Upper lobe of left lung (tissue), 6 donors: ENCODE data around the gene RNU4-1. TPM values are rescaled to one million over a fixed set of nuclear protein-coding genes. Genes with fewer than 3 reads are reported as not detected.
"Not testable (repeated sequence)": the region's sequence is repeated elsewhere in the genome, so short reads cannot be mapped to it uniquely, and the experiment has no call there.

ENCODE experiments used
- ATAC-seq, 2 donors: fragments of 200-7000 bp; cut with Tn5 transposase; one replicate each; pipeline ENCODE4 v1.9.1; 2022; ENCODE audit warnings: mild to moderate bottlenecking in 2 of 2, moderate library complexity in 2 of 2; ENCODE audit not compliant: low FRiP score in 2 of 2
- DNase-seq, 2 donors: peaks; one replicate each; pipeline ENCODE4 v3.0.0-alpha.2; 2019 to 2020
- H3K27ac ChIP-seq, 4 donors: fragments of 200-600 bp; sonication (generic); one replicate each; pipeline ENCODE4 v1.5.1; 2016 to 2019
- H3K27me3 ChIP-seq, 4 donors: fragments of 200-600 bp; sonication (generic); one replicate each; pipeline ENCODE4 v1.5.1; 2017 to 2019
- H3K36me3 ChIP-seq, 4 donors: fragments of 200-600 bp; sonication (generic); one replicate each; pipeline ENCODE4 v1.5.1; 2016 to 2019
- H3K4me1 ChIP-seq, 4 donors: fragments of 200-600 bp; sonication (generic); one replicate each; pipeline ENCODE4 v1.5.1; 2018 to 2019
- H3K4me3 ChIP-seq, 4 donors: fragments of 200-600 bp; sonication (generic); one replicate each; pipeline ENCODE4 v1.5.1; 2017 to 2019; ENCODE audit warnings: mild to moderate bottlenecking in 2 of 4, moderate library complexity in 1 of 4
- H3K9me3 ChIP-seq, 4 donors: fragments of 200-600 bp; sonication (generic); one replicate each; pipeline ENCODE4 v1.5.1; 2018 to 2019
- CTCF ChIP-seq, 6 experiments: fragments of 450-650 bp in 4 of 6; fragments of 200-600 bp in 2 of 6; sonication (generic) in 2 of 6; IDR thresholded peaks; one replicate each; pipeline ENCODE4 v1.5.1; 2016 to 2019; ENCODE audit warnings: antibody characterized with exemption in 6 of 6
- EP300 ChIP-seq, 4 donors: sonication (generic); formaldehyde crosslinking; IDR thresholded peaks; one replicate each; pipeline ENCODE4 v1.5.1; 2017; ENCODE audit warnings: antibody characterized with exemption in 4 of 4, control low read depth in 2 of 4
- POLR2A ChIP-seq, 4 donors: fragments of 450-650 bp; IDR thresholded peaks; one replicate each; pipeline ENCODE4 v1.5.1; 2016 to 2017; ENCODE audit warnings: antibody characterized with exemption in 4 of 4, mild to moderate bottlenecking in 2 of 4
- POLR2AphosphoS5 ChIP-seq, 2 donors: sonication (generic); formaldehyde crosslinking; IDR thresholded peaks; one replicate each; pipeline ENCODE4 v1.5.1; 2017; ENCODE audit warnings: antibody characterized with exemption in 2 of 2
- WGBS, 2 donors: methylation state at CpG; one replicate each; pipeline ENCODE4 v1.1.5; 2017 to 2018; 5-methylcytosine and 5-hydroxymethylcytosine counted together
- total RNA-seq, 6 donors: library from RNA; depleted of rRNA in 4 of 6; stranded (reverse); fragments of >200 nt in 4 of 6; gene quantifications; one replicate each; pipeline versions ENCODE4 v1.1.0 to v1.2.1, GENCODE V29; 2016 to 2021
- donor health status: DM: no; HTN: no; CAD: no; lungs with moderate emphysema.
- donor health status: DM: no; HTN: yes; CAD: no; lungs with severe emphysema.

Gene RNU4-1
- total RNA-seq, 6 donors from 2014 or later, result under 0.01 to 4,461 (median under 0.01) TPM

GRCh38 chr12:120335447-120335846 lies 42.4 kb upstream of the RNU4-1 start:
- not testable (repeated sequence) for H3K36me3 ChIP-seq, H3K27me3 ChIP-seq, ATAC-seq, H3K27ac ChIP-seq, H3K4me3 ChIP-seq, H3K4me1 ChIP-seq
- 16 to 19% methylated on average over 12 of the region's 12 CpGs for WGBS, 2 donors
- H3K9me3 ChIP-seq, result peaks cover 0 to 19% (median under 1%) of the 10 kb centered on the region in 4 donors
- peak in 1 of 2 donors; percentile 84 for DNase-seq
- TF ChIP-seq CTCF (IDR thresholded peaks at IDR 0.05), result peak; percentile 46 to 72 (median 63)

GRCh38 chr12:120332523-120332922 lies 39.5 kb upstream of the RNU4-1 start:
- Histone ChIP-seq H3K27me3 (no peaks in the 10 kb centered on the region), H3K9me3 (peaks cover 0 to 12% (median 0%) of the 10 kb centered on the region in 4 donors), H3K4me3 (no peak overlapping the region), H3K36me3 (no peaks in the 10 kb centered on the region), H3K4me1 (peaks cover 0 to 3% (median 0%) of the 10 kb centered on the region in 4 donors), H3K27ac (no peak overlapping the region)
- DNase-seq, result no peak
- whole genome bisulfite sequencing, 2 donors, result 82 to 85% methylated on average over 5 to 7 of the region's 7 CpGs
- TF ChIP-seq POLR2A (IDR thresholded peaks at IDR 0.05) (no peak), EP300 (IDR thresholded peaks at IDR 0.05) (no peak), POLR2AphosphoS5 (IDR thresholded peaks at IDR 0.05) (no peak), CTCF (IDR thresholded peaks at IDR 0.05) (no peak)
- no peak for ATAC-seq

DNA sequence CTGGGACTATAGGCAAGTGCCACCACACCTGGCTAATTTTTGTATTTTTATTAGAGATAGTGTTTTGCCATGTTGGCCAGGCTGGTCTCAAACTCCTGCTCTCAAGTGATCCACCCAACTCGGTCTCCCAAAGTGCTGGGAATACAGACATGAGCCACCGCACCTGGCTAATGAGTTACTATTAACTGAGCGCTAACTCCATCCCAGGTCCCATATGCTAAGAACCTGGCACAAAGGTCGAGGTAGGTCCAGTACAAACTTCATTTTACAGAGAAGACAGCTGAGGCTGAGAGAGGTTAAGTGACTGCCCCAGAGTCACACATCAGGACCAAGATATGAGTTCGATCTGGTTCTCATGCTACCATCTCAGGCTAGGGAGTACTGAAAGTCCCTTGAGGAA lies 39.0 kb upstream of the RNU4-1 start:
- peaks cover 0 to 3% (median 0%) of the 10 kb centered on the region in 4 donors for H3K4me1 ChIP-seq
- H3K27ac ChIP-seq, result no peak overlapping the region
- peaks cover 0 to 7% (median 0%) of the 10 kb centered on the region in 4 donors for H3K9me3 ChIP-seq
- no peak overlapping the region for H3K4me3 ChIP-seq
- no peaks in the 10 kb centered on the region for H3K27me3 ChIP-seq
- TF ChIP-seq POLR2A (IDR thresholded peaks at IDR 0.05), result no peak
- no peak for TF ChIP-seq CTCF (IDR thresholded peaks at IDR 0.05)
- no peak for TF ChIP-seq EP300 (IDR thresholded peaks at IDR 0.05)
- no peak for TF ChIP-seq POLR2AphosphoS5 (IDR thresholded peaks at IDR 0.05)
- WGBS, 2 donors, result 80 to 89% methylated on average over 5 of the region's 5 CpGs
- ATAC-seq (no peak), DNase-seq (no peak)
- H3K36me3 ChIP-seq, result no peaks in the 10 kb centered on the region

GRCh38 chr12:120331390-120331789 lies 38.4 kb upstream of the RNU4-1 start:
- Histone ChIP-seq H3K4me3 (no peak overlapping the region), H3K27ac (no peak overlapping the region), H3K36me3 (no peaks in the 10 kb centered on the region), H3K27me3 (no peaks in the 10 kb centered on the region), H3K4me1 (peaks cover 0 to 3% (median 0%) of the 10 kb centered on the region in 4 donors), H3K9me3 (peaks cover 0 to 2% (median 0%) of the 10 kb centered on the region in 4 donors)
- 65 to 86% methylated on average over 3 of the region's 3 CpGs for WGBS, 2 donors
- ATAC-seq, result no peak
- no peak for DNase-seq
- TF ChIP-seq CTCF (IDR thresholded peaks at IDR 0.05) (no peak), EP300 (IDR thresholded peaks at IDR 0.05) (no peak), POLR2AphosphoS5 (IDR thresholded peaks at IDR 0.05) (no peak), POLR2A (IDR thresholded peaks at IDR 0.05) (no peak)

DNA sequence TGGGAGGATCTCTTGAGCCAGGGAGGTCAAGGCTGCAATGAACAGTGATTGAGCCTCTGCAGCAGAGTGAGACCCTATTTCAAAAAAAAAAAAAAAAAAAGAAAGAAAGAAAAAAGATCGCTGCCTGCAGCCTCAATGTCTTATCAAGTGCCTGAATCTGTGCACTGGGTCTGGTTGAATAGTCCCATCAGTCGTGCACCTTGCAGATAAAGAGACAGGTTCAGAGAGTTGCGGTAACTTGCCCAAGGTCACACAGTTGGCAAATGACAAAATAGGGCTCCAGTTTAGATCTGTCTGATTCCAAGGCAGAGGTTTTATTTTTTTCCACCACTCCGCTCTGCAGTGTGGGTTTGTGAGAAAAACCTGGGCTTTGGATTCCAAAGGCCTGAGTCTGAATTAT lies 35.2 kb upstream of the RNU4-1 start:
- WGBS, 2 donors, result 71 to 76% methylated on average over 4 of the region's 4 CpGs

More for the DNA sequence above, 35.2 kb upstream of the RNU4-1 start:
- Histone ChIP-seq H3K9me3 (no peaks in the 10 kb centered on the region), H3K4me3 (no peak overlapping the region), H3K36me3 (no peaks in the 10 kb centered on the region), H3K4me1 (peaks cover 0 to 12% (median 4%) of the 10 kb centered on the region in 4 donors), H3K27ac (peak overlapping the region in 1 of 4 donors; percentile 46), H3K27me3 (no peaks in the 10 kb centered on the region)
- DNase-seq (no peak), ATAC-seq (no peak)
- TF ChIP-seq POLR2AphosphoS5 (IDR thresholded peaks at IDR 0.05) (no peak), POLR2A (IDR thresholded peaks at IDR 0.05) (no peak), EP300 (IDR thresholded peaks at IDR 0.05) (no peak), CTCF (IDR thresholded peaks at IDR 0.05) (no peak)
